ENCODE measurements around the gene CCDC27. TPM values are rescaled to one million over a fixed set of nuclear protein-coding genes. Genes with fewer than 3 reads are reported as not detected.

The CCDC27 gene
- total RNA-seq, 1 experiment from 2014 or later: 0.13 TPM

- DNase-seq (ENCODE audit: low spot score) (no peak), ATAC-seq (no peak)
- ChIA-PET POLR2A (interaction anchor here (1.6 to 1.7 kb wide), 2 partner anchors 18 to 21 kb away, joined by 5 to 10 read pairs; partner anchors contain the start of gene LRRC47), CTCF (interaction anchor here (1.0 to 2.2 kb wide), 14 partner anchors 8 to 124 kb away, joined by 3 to 59 read pairs (median 8); partner anchors contain the start of genes C1orf174 and LRRC47)
- Mint-ChIP-seq H3K36me3 (peaks cover 10% of the 10 kb centered on the region), H3K27me3 (ENCODE audit: low read depth) (no peaks in the 10 kb centered on the region; the same call in none of the 2 replicates), H3K4me3 (no peak overlapping the region; the same call in 1 of the 2 replicates), H3K9me3 (no peaks in the 10 kb centered on the region), H3K27ac (no peak overlapping the region), H3K4me1 (peaks cover 23% of the 10 kb centered on the region)
- TF ChIP-seq ZNF671 (CRISPR knock-in tag; IDR thresholded peaks at IDR 0.05) (no peak), ATF1 (CRISPR knock-in tag; IDR thresholded peaks at IDR 0.05) (no peak), USF1 (CRISPR knock-in tag; IDR thresholded peaks at IDR 0.05) (no peak), HMGA2 (CRISPR knock-in tag; IDR thresholded peaks at IDR 0.05) (no peak), CTCF (IDR thresholded peaks at IDR 0.05) (no peak), JAZF1 (CRISPR knock-in tag; IDR thresholded peaks at IDR 0.05) (no peak), SP1 (CRISPR knock-in tag; conservative IDR thresholded peaks at IDR 0.05) (no peak), MLX (CRISPR knock-in tag; IDR thresholded peaks at IDR 0.05) (no peak), MAX (CRISPR knock-in tag; IDR thresholded peaks at IDR 0.05) (no peak), NFATC4 (CRISPR knock-in tag; IDR thresholded peaks at IDR 0.05) (no peak), ZSCAN18 (CRISPR knock-in tag; IDR thresholded peaks at IDR 0.05) (no peak), OVOL2 (CRISPR knock-in tag; IDR thresholded peaks at IDR 0.05; ENCODE audit: borderline replicate concordance) (no peak), NR2C2 (CRISPR knock-in tag; IDR thresholded peaks at IDR 0.05) (no peak), AFF4 (CRISPR knock-in tag; IDR thresholded peaks at IDR 0.05; ENCODE audit: borderline replicate concordance) (no peak), ATF2 (CRISPR knock-in tag; IDR thresholded peaks at IDR 0.05; ENCODE audit: borderline replicate concordance, low read depth) (no peak), GABPB1 (CRISPR knock-in tag; IDR thresholded peaks at IDR 0.05) (no peak), ATF3 (CRISPR knock-in tag; conservative IDR thresholded peaks at IDR 0.05) (no peak), ATF6 (CRISPR knock-in tag; IDR thresholded peaks at IDR 0.05) (no peak)
These were observed 22.8 kb downstream of the CCDC27 start for GRCh38 chr1:3774946-3775489.
